HUES6 (cell line): ENCODE data around the gene IL1RAPL2.

ENCODE experiments used
- H3K27ac ChIP-seq: 2 replicates; pipeline ENCODE4 v1.7.0; 2013; ENCODE audit warnings: low read depth, mild to moderate bottlenecking, low read length, inconsistent platforms
- H3K27me3 ChIP-seq: 2 replicates; pipeline ENCODE4 v1.6.1; 2013; ENCODE audit warnings: low read length; ENCODE audit not compliant: control insufficient read depth, insufficient read depth
- H3K36me3 ChIP-seq: 2 replicates; pipeline ENCODE4 v1.6.1; 2013; ENCODE audit warnings: low read length; ENCODE audit not compliant: control insufficient read depth, insufficient read depth
- H3K4me1 ChIP-seq: 2 replicates; pipeline ENCODE4 v1.6.1; 2013; ENCODE audit warnings: low read length; ENCODE audit not compliant: control insufficient read depth, insufficient read depth
- H3K4me3 ChIP-seq: 2 replicates; pipeline ENCODE4 v1.5.1; 2013; ENCODE audit warnings: low read depth, low read length
- H3K9ac ChIP-seq: one replicate; pipeline ENCODE4 v1.6.1; 2013; ENCODE audit warnings: mild to moderate bottlenecking, low read length
- H3K9me3 ChIP-seq: 2 replicates; pipeline ENCODE4 v1.6.1; 2013; ENCODE audit warnings: low read depth, low read length; ENCODE audit not compliant: control insufficient read depth, insufficient read depth

Gene IL1RAPL2

GRCh38 chrX:104921584-104922205, 355.7 kb downstream of the IL1RAPL2 start:
- Histone ChIP-seq H3K4me3 (no peak overlapping the region), H3K27ac (no peak overlapping the region), H3K4me1 (no peaks in the 10 kb centered on the region), H3K9ac (no peak overlapping the region), H3K9me3 (no peaks in the 10 kb centered on the region), H3K27me3 (no peaks in the 10 kb centered on the region), H3K36me3 (no peaks in the 10 kb centered on the region)

GRCh38 chrX:104922206-104922621, 356.2 kb downstream of the IL1RAPL2 start:
- H3K9ac ChIP-seq, result no peak overlapping the region
- H3K4me3 ChIP-seq, result no peak overlapping the region
- no peaks in the 10 kb centered on the region for H3K9me3 ChIP-seq
- H3K27ac ChIP-seq, result no peak overlapping the region
- no peaks in the 10 kb centered on the region; the same call in 1 of the 2 replicates for H3K27me3 ChIP-seq
- H3K36me3 ChIP-seq, result no peaks in the 10 kb centered on the region
- H3K4me1 ChIP-seq, result no peaks in the 10 kb centered on the region

- H3K4me3 ChIP-seq, result no peak overlapping the region
- H3K9me3 ChIP-seq, result no peaks in the 10 kb centered on the region
- H3K36me3 ChIP-seq, result no peaks in the 10 kb centered on the region
These were observed 363.3 kb downstream of the IL1RAPL2 start for GRCh38 chrX:104929324-104929723.

GRCh38 chrX:104935581-104935980, 369.6 kb downstream of the IL1RAPL2 start:
- no peaks in the 10 kb centered on the region for H3K4me1 ChIP-seq

More at GRCh38 chrX:104929324-104929723, 363.3 kb downstream of the IL1RAPL2 start:
- H3K9ac ChIP-seq, result no peak overlapping the region
- H3K27me3 ChIP-seq, result peaks cover 7% of the 10 kb centered on the region; the same call in 1 of the 2 replicates
- no peaks in the 10 kb centered on the region for H3K4me1 ChIP-seq
- H3K27ac ChIP-seq, result no peak overlapping the region

GRCh38 chrX:104953251-104953650, 387.3 kb downstream of the IL1RAPL2 start:
- Histone ChIP-seq H3K27ac (no peak overlapping the region), H3K4me1 (0 out of 2 replicates have a peak, but pooled peaks cover 6% of the 10 kb centered on the region), H3K36me3 (no peaks in the 10 kb centered on the region), H3K4me3 (no peak overlapping the region), H3K9ac (no peak overlapping the region), H3K9me3 (no peaks in the 10 kb centered on the region), H3K27me3 (peaks cover 4% of the 10 kb centered on the region; the same call in 1 of the 2 replicates)

More at GRCh38 chrX:104935581-104935980, 369.6 kb downstream of the IL1RAPL2 start:
- Histone ChIP-seq H3K36me3 (no peaks in the 10 kb centered on the region), H3K4me3 (no peak overlapping the region), H3K9me3 (no peaks in the 10 kb centered on the region), H3K27ac (no peak overlapping the region), H3K27me3 (peaks cover 7% of the 10 kb centered on the region; the same call in 1 of the 2 replicates), H3K9ac (no peak overlapping the region)

- Histone ChIP-seq H3K36me3 (no peaks in the 10 kb centered on the region), H3K4me1 (peaks cover 14% of the 10 kb centered on the region; the same call in 1 of the 2 replicates), H3K9ac (no peak overlapping the region), H3K9me3 (no peaks in the 10 kb centered on the region), H3K27me3 (no peaks in the 10 kb centered on the region; the same call in 1 of the 2 replicates), H3K27ac (no peak overlapping the region), H3K4me3 (no peak overlapping the region)
These were observed 395.9 kb downstream of the IL1RAPL2 start for GRCh38 chrX:104961926-104962325.

- H3K36me3 ChIP-seq, result no peaks in the 10 kb centered on the region
- no peaks in the 10 kb centered on the region for H3K4me1 ChIP-seq
- no peak overlapping the region for H3K9ac ChIP-seq
- no peak overlapping the region for H3K27ac ChIP-seq
- no peak overlapping the region for H3K4me3 ChIP-seq
- H3K9me3 ChIP-seq, result no peaks in the 10 kb centered on the region
- no peaks in the 10 kb centered on the region; the same call in 1 of the 2 replicates for H3K27me3 ChIP-seq
These were observed 402.2 kb downstream of the IL1RAPL2 start for GRCh38 chrX:104968241-104968640.

- H3K36me3 ChIP-seq, result no peaks in the 10 kb centered on the region
- no peak overlapping the region for H3K9ac ChIP-seq
- no peak overlapping the region for H3K4me3 ChIP-seq
- H3K27ac ChIP-seq, result no peak overlapping the region
- no peaks in the 10 kb centered on the region for H3K9me3 ChIP-seq
- no peaks in the 10 kb centered on the region; the same call in 1 of the 2 replicates for H3K27me3 ChIP-seq
- no peaks in the 10 kb centered on the region for H3K4me1 ChIP-seq
These were observed 406.7 kb downstream of the IL1RAPL2 start for GRCh38 chrX:104972737-104973136.

- H3K27ac ChIP-seq, result no peak overlapping the region
- no peaks in the 10 kb centered on the region for H3K4me1 ChIP-seq
- no peaks in the 10 kb centered on the region for H3K36me3 ChIP-seq
- no peak overlapping the region for H3K9ac ChIP-seq
- H3K27me3 ChIP-seq, result no peaks in the 10 kb centered on the region; the same call in 1 of the 2 replicates
- no peaks in the 10 kb centered on the region for H3K9me3 ChIP-seq
- H3K4me3 ChIP-seq, result no peak overlapping the region
These were observed 421.1 kb downstream of the IL1RAPL2 start for GRCh38 chrX:104987063-104987462.

- Histone ChIP-seq H3K4me1 (no peaks in the 10 kb centered on the region), H3K4me3 (no peak overlapping the region), H3K9me3 (no peaks in the 10 kb centered on the region), H3K27me3 (no peaks in the 10 kb centered on the region; the same call in 1 of the 2 replicates), H3K27ac (no peak overlapping the region), H3K36me3 (no peaks in the 10 kb centered on the region), H3K9ac (no peak overlapping the region)
These were observed 422.0 kb downstream of the IL1RAPL2 start for GRCh38 chrX:104988038-104988437.

GRCh38 chrX:104995546-104995945, 429.5 kb downstream of the IL1RAPL2 start:
- H3K4me3 ChIP-seq, result no peak overlapping the region
- no peak overlapping the region for H3K9ac ChIP-seq
- H3K36me3 ChIP-seq, result no peaks in the 10 kb centered on the region
- no peak overlapping the region for H3K27ac ChIP-seq
- peaks cover 12% of the 10 kb centered on the region; the same call in 1 of the 2 replicates for H3K27me3 ChIP-seq
- peaks cover 9% of the 10 kb centered on the region for H3K4me1 ChIP-seq
- H3K9me3 ChIP-seq, result no peaks in the 10 kb centered on the region
